ENCODE measurements around the gene GLOD5.

GRCh38 chrX:48789366-48790220, 28.0 kb downstream of the GLOD5 start:
- TF ChIP-seq SMC3 (IDR thresholded peaks at IDR 0.05; ENCODE audit: low read depth, low read length) (no peak), POLR2A (IDR thresholded peaks at IDR 0.05; ENCODE audit: low read depth, low read length) (no peak), FOS (IDR thresholded peaks at IDR 0.05; ENCODE audit: low read depth, low read length) (no peak), RAD21 (IDR thresholded peaks at IDR 0.05; ENCODE audit: low read length) (no peak), MXI1 (IDR thresholded peaks at IDR 0.05; ENCODE audit: borderline replicate concordance, low read depth, low read length) (no peak), USF2 (IDR thresholded peaks at IDR 0.05; ENCODE audit: low read depth, low read length) (no peak), MAZ (IDR thresholded peaks at IDR 0.05; ENCODE audit: borderline replicate concordance, low read depth, low read length) (no peak), MAFK (IDR thresholded peaks at IDR 0.05; ENCODE audit: low read depth, low read length) (no peak), CEBPB (IDR thresholded peaks at IDR 0.05; ENCODE audit: low read depth, low read length) (no peak), RFX5 (IDR thresholded peaks at IDR 0.05; ENCODE audit: low read depth, low read length) (no peak), CHD1 (IDR thresholded peaks at IDR 0.05; ENCODE audit: low read depth, low read length) (no peak)
- TF ChIP-seq, protein P1, sequence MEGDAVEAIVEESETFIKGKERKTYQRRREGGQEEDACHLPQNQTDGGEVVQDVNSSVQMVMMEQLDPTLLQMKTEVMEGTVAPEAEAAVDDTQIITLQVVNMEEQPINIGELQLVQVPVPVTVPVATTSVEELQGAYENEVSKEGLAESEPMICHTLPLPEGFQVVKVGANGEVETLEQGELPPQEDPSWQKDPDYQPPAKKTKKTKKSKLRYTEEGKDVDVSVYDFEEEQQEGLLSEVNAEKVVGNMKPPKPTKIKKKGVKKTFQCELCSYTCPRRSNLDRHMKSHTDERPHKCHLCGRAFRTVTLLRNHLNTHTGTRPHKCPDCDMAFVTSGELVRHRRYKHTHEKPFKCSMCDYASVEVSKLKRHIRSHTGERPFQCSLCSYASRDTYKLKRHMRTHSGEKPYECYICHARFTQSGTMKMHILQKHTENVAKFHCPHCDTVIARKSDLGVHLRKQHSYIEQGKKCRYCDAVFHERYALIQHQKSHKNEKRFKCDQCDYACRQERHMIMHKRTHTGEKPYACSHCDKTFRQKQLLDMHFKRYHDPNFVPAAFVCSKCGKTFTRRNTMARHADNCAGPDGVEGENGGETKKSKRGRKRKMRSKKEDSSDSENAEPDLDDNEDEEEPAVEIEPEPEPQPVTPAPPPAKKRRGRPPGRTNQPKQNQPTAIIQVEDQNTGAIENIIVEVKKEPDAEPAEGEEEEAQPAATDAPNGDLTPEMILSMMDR (conservative IDR thresholded peaks at IDR 0.05; ENCODE audit: low read depth, low read length): no peak
- TF ChIP-seq, protein P2, sequence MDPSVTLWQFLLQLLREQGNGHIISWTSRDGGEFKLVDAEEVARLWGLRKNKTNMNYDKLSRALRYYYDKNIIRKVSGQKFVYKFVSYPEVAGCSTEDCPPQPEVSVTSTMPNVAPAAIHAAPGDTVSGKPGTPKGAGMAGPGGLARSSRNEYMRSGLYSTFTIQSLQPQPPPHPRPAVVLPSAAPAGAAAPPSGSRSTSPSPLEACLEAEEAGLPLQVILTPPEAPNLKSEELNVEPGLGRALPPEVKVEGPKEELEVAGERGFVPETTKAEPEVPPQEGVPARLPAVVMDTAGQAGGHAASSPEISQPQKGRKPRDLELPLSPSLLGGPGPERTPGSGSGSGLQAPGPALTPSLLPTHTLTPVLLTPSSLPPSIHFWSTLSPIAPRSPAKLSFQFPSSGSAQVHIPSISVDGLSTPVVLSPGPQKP (IDR thresholded peaks at IDR 0.05; ENCODE audit: borderline replicate concordance, low read depth, low read length): no peak
